LNCAP (cell line): Measurements from ENCODE around the gene BCAP31.

Source experiments
- TF ChIP-seq, protein P1 (sequence below): fragments of 450-650 bp; IDR thresholded peaks from 2 replicates; pipeline ENCODE4 v1.5.1; 2017; ENCODE audit warnings: mild to moderate bottlenecking

The BCAP31 gene

DNA sequence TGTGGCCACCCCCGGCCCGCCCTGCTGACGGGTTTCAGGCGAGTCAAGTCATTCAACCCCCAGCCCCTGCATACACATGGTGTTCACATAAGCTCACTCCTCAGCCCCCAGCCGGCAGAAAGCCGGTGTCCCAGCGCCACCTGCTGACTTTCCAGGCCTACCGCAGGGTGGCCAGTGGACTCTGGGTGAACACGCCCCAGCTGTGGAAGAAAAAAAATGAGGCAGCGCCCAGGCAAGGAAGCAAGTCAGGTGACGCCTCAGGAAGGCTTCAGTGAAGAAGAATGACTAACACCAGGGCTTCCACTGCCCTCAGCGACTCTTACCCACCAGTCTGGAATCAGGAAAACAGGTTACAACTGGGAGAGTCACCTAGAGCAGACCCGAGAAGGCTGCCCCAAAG lies 15.8 kb downstream of the BCAP31 start:
- TF ChIP-seq, protein P1, sequence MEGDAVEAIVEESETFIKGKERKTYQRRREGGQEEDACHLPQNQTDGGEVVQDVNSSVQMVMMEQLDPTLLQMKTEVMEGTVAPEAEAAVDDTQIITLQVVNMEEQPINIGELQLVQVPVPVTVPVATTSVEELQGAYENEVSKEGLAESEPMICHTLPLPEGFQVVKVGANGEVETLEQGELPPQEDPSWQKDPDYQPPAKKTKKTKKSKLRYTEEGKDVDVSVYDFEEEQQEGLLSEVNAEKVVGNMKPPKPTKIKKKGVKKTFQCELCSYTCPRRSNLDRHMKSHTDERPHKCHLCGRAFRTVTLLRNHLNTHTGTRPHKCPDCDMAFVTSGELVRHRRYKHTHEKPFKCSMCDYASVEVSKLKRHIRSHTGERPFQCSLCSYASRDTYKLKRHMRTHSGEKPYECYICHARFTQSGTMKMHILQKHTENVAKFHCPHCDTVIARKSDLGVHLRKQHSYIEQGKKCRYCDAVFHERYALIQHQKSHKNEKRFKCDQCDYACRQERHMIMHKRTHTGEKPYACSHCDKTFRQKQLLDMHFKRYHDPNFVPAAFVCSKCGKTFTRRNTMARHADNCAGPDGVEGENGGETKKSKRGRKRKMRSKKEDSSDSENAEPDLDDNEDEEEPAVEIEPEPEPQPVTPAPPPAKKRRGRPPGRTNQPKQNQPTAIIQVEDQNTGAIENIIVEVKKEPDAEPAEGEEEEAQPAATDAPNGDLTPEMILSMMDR = peak; percentile 55

DNA sequence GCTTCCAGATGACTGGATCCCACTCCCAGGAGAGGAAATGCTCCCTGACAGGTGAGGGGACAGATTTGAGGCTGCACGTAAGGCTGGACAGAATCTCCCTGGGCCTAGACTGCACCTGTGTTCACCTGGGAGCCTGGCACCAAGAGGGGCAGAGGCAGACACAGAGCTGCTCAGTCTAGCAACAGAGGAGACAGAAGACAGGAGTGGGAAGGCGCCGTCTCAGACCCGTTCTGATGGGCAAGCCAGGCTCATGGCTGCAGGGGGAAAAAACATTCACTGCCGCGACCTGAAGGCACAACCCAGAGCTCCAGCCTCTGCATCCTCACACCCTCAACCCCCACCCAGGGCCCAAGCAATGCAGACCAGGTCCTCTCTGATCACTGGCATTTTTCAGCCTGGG lies 16.8 kb downstream of the BCAP31 start:
- TF ChIP-seq, protein P1 = no peak

DNA sequence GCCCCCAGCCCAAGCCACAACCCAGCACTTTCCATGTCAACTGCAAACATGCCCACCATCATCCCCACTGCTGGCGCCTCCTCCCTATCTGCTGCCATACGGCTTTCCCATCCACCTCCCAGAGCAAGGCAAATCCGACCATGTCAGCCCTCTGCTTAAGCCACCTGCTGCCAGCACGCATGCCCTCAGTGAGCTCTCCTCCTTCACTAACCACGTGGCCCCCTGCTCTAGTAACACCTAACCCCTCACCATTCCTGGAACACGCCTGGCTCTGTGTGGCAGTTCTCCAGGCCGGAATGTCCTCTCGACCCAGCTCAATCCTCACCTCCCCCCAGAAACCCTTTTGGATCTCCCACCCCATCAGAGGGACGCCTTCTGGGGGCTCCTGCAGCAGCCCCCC lies 17.4 kb downstream of the BCAP31 start:
- TF ChIP-seq, protein P1 = no peak

DNA sequence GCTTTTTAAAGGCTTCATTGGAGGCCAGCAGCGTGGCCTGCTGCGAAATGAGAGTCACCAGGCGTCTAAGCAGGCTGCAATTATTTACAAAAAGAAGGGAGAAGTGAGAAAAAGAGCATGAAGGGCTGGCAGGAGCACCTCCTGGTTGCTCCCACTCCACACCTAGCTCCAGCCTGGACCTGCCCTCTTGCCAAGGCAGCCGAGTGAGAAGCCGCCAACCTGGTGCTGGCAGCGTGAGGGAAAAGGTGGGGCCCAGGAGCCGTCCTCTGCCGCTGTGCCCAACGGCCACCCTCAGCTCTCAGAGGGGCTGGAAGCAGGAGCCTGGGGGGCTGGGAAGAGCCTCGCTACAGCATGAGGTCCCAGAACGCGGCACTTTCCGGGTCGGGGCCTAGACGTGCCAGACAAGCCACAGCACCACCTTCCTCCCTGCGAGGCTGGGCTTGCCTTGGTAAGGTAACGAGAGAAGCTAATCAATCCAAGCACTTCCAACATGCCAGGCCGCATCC lies 20.1 kb downstream of the BCAP31 start:
- TF ChIP-seq, protein P1 = no peak

DNA sequence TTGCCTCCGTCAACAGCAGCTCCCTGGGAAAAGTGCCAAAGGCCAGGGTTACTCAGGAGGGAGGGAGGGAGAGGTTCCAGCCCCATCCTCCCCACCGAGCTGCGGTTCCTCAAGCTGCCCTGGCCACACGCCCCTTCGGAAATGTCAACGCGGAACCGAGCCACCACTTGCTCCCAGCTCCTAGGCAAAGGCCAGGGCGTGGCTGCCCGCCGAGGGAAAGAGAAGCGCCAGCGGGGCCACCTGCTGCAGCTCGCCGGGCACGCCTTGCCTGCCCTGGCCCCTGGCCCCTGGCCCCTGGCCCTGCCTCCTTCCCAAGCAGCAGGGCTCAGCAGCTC lies 21.2 kb downstream of the BCAP31 start:
- TF ChIP-seq, protein P1 = no peak

DNA sequence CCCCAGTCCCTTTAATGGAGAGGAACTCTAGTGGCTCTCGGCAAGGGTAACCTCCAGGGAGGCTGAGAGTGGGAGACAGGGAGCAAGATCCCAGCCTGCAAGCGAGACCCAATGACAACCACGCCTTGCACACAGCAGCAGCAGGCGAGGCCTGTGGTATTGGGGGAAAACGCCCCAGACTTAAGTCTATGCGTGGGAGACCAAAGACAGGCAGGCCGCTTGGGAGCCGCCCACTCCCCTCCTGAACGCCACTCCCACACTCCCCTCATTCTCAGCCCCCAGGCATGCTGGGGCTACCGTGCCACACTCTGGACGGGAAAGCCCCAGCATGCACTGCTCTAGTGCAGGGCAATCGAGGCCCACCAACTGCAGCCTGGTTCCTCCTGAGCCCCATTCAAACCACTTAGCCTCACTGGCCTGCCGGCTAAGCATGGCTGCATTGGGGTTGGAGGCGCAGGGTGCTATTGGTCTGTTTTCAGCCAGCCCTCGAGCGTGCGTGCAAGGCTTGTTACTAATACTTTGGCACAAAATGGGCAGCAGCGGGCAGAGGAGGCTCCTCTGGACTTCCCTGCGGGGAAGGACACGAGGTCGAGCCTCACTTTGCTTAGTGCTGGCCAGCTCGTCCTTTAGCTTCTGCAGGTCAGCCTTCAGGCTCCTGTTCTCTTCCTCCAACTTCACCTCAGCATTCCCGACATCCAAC lies 21.7 kb downstream of the BCAP31 start:
- TF ChIP-seq, protein P1 = no peak

DNA sequence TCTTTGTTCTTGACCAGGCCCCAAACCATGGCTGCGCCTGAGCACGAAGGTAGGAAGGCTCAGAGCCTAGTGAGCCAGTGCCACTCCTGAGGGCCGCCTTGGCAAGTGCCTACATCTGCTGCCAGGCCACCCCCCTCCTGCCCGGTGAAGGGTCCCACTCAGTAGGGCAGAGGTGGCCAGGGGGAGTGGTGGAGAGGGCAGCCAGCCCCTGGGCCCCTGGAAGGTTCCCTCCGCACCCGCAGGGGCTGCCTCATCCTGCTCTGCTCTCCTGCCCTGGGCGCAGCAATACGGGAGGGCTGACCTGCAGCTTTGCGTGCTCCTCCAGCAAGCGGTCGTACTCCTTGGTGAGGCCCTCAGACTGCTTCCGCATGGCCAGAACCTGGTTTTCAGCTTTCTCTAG lies 22.5 kb downstream of the BCAP31 start:
- TF ChIP-seq, protein P1 = no peak

DNA sequence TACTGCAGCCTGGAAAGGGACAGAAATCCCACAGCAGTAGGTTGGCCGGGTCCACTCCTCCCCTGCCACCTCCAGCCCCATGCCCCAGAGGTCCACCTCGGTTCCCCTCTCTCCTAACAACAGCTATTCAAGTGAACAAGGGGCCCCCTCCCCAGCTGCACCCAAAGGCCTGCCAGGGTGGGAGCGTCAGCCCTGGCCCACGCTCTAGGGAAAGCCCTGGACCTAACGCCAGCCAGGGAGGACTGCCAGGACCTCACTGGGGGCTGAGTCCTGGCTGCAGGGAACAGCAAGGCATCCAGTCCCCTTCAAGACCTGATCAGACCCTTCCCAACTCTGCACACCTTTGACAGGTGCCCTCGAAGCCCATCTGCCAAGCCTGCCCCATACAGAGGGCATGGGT lies 23.2 kb downstream of the BCAP31 start:
- TF ChIP-seq, protein P1 = no peak
